ENCODE results near the gene RPS6KA5. TPM values are rescaled to one million over a fixed set of nuclear protein-coding genes. Genes with fewer than 3 reads are reported as not detected.

Gene RPS6KA5
- total and polyA plus RNA-seq, 2 donors from 2014 or later = 0.95 to 9.4 TPM

- intact Hi-C loops (cut with DNase I) = loop anchor here (5.0 to 10.0 kb wide), 2 partner anchors 269 to 392 kb away; no protein-coding TSS in a partner anchor
Measured at GRCh38 chr14:90903101-90903500, 157.3 kb downstream of the RPS6KA5 start.

GRCh38 chr14:90900476-90901083 is 159.9 kb downstream of the RPS6KA5 start:
- H3K4me1 ChIP-seq (ENCODE audit: control insufficient read depth in 2 of 3, insufficient read depth in 2 of 3, low read depth in 1 of 3, low read length in 3 of 3) = no peaks in the 10 kb centered on the region
- peak; percentile 15 for FAIRE-seq
- DNase-seq = no peak
- no peak overlapping the region for H3K27ac ChIP-seq (ENCODE audit: low read depth in 2 of 2, low read length in 2 of 2)
- peaks cover 2 to 9% (median 5%) of the 10 kb centered on the region in 3 donors for H3K36me3 ChIP-seq (ENCODE audit: control insufficient read depth in 2 of 3, insufficient read depth in 3 of 3, low read length in 3 of 3)
- TF ChIP-seq CTCF (IDR thresholded peaks at IDR 0.05; ENCODE audit: borderline replicate concordance, extremely low read depth, insufficient read depth) = no peak
- no peak overlapping the region for H3K4me3 ChIP-seq (ENCODE audit: low read length in 3 of 3)
- no peaks in the 10 kb centered on the region for H3K9me3 ChIP-seq (ENCODE audit: control insufficient read depth in 2 of 3, insufficient read depth in 1 of 3, low read length in 3 of 3)
- no peaks in the 10 kb centered on the region for H3K27me3 ChIP-seq (ENCODE audit: control insufficient read depth, insufficient read depth, low read length)
- H3K9ac ChIP-seq (ENCODE audit: low read length in 3 of 3) = no peak overlapping the region
- intact Hi-C loops (cut with DNase I) = loop anchor here (5.0 to 10.0 kb wide), 2 partner anchors 272 to 394 kb away; no protein-coding TSS in a partner anchor

More at GRCh38 chr14:90903101-90903500, 157.3 kb downstream of the RPS6KA5 start:
- DNase-seq (peak in 4 of 5 donors; percentile 43 to 76 (median 58)), FAIRE-seq (peak; percentile 96)
- no peaks in the 10 kb centered on the region for H3K9me3 ChIP-seq (ENCODE audit: control insufficient read depth in 2 of 3, insufficient read depth in 1 of 3, low read length in 3 of 3)
- no peak overlapping the region for H3K27ac ChIP-seq (ENCODE audit: low read depth in 2 of 2, low read length in 2 of 2)
- no peak overlapping the region for H3K4me3 ChIP-seq (ENCODE audit: low read length in 3 of 3)
- H3K4me1 ChIP-seq (ENCODE audit: control insufficient read depth in 2 of 3, insufficient read depth in 2 of 3, low read depth in 1 of 3, low read length in 3 of 3) = no peaks in the 10 kb centered on the region
- no peak overlapping the region for H3K9ac ChIP-seq (ENCODE audit: low read length in 3 of 3)
- TF ChIP-seq CTCF (IDR thresholded peaks at IDR 0.05; ENCODE audit: borderline replicate concordance, extremely low read depth, insufficient read depth) = peak; percentile 80
- no peaks in the 10 kb centered on the region for H3K27me3 ChIP-seq (ENCODE audit: control insufficient read depth, insufficient read depth, low read length)
- H3K36me3 ChIP-seq (ENCODE audit: control insufficient read depth in 2 of 3, insufficient read depth in 3 of 3, low read length in 3 of 3) = peaks cover under 1 to 6% (median under 1%) of the 10 kb centered on the region in 3 donors

GRCh38 chr14:90897022-90897421 is 163.4 kb downstream of the RPS6KA5 start:
- H3K4me3 ChIP-seq (ENCODE audit: low read length in 3 of 3) = no peak overlapping the region
- peak in 2 of 5 donors; percentile 10 to 11 for DNase-seq
- no peak for FAIRE-seq
- H3K27me3 ChIP-seq (ENCODE audit: control insufficient read depth, insufficient read depth, low read length) = no peaks in the 10 kb centered on the region
- no peak for TF ChIP-seq CTCF (IDR thresholded peaks at IDR 0.05; ENCODE audit: borderline replicate concordance, extremely low read depth, insufficient read depth)
- H3K4me1 ChIP-seq (ENCODE audit: control insufficient read depth in 2 of 3, insufficient read depth in 2 of 3, low read depth in 1 of 3, low read length in 3 of 3) = no peaks in the 10 kb centered on the region
- H3K36me3 ChIP-seq (ENCODE audit: control insufficient read depth in 2 of 3, insufficient read depth in 3 of 3, low read length in 3 of 3) = peaks cover 2 to 9% (median 5%) of the 10 kb centered on the region in 3 donors
- no peak overlapping the region for H3K9ac ChIP-seq (ENCODE audit: low read length in 3 of 3)
- intact Hi-C loops (cut with DNase I) = no loop called here
- H3K27ac ChIP-seq (ENCODE audit: low read depth in 2 of 2, low read length in 2 of 2) = no peak overlapping the region
- no peaks in the 10 kb centered on the region for H3K9me3 ChIP-seq (ENCODE audit: control insufficient read depth in 2 of 3, insufficient read depth in 1 of 3, low read length in 3 of 3)
